Measurements from ENCODE around the gene MYL6. TPM values are rescaled to one million over a fixed set of nuclear protein-coding genes. Genes with fewer than 3 reads are reported as not detected.
"Not testable (repeated sequence)": the region's sequence is repeated elsewhere in the genome, so short reads cannot be mapped to it uniquely, and the experiment has no call there.

Gene MYL6
- total RNA-seq, 1 experiment from 2014 or later = 1,024 TPM

GRCh38 chr12:56116267-56117081, 41.7 kb upstream of the MYL6 start, which contains the start of gene RPL41:
Gene RPL41, plus strand, starts transcription at chr12:56116633.
- no peaks in the 10 kb centered on the region for H3K27me3 ChIP-seq (ENCODE audit: control insufficient read depth, insufficient read depth, low read length)
- peaks cover 18% of the 10 kb centered on the region for H3K36me3 ChIP-seq (ENCODE audit: control insufficient read depth, insufficient read depth, low read length)
- ChIA-PET CTCF (no interaction called here), POLR2A (interaction anchor here (0.6 to 0.7 kb wide), 4 partner anchors 15 to 44 kb away, joined by 4 to 7 read pairs (median 6); no protein-coding TSS in a partner anchor)
- H3K4me1 ChIP-seq (ENCODE audit: control insufficient read depth, insufficient read depth, low read length) = peaks cover 30% of the 10 kb centered on the region
- TSS peak; percentile 99 for BruUV-seq (replicated peaks)
- in situ Hi-C loops (cut with HindIII; ENCODE audit: low pct_unique_long_range_greater_than_20kb, low sequenced_read_pairs) (no loop called here), intact Hi-C loops (cut with micrococcal nuclease; ENCODE audit: unreplicated experiment) (loop anchor here (5.0 to 10.0 kb wide), 2 partner anchors 41 to 72 kb away; partner anchors contain the start of genes MYL6 and RPS26)
- peak within 1 kb of the TSS; percentile 95 for H3K27ac ChIP-seq (ENCODE audit: low read length)
- TF ChIP-seq, protein P1, sequence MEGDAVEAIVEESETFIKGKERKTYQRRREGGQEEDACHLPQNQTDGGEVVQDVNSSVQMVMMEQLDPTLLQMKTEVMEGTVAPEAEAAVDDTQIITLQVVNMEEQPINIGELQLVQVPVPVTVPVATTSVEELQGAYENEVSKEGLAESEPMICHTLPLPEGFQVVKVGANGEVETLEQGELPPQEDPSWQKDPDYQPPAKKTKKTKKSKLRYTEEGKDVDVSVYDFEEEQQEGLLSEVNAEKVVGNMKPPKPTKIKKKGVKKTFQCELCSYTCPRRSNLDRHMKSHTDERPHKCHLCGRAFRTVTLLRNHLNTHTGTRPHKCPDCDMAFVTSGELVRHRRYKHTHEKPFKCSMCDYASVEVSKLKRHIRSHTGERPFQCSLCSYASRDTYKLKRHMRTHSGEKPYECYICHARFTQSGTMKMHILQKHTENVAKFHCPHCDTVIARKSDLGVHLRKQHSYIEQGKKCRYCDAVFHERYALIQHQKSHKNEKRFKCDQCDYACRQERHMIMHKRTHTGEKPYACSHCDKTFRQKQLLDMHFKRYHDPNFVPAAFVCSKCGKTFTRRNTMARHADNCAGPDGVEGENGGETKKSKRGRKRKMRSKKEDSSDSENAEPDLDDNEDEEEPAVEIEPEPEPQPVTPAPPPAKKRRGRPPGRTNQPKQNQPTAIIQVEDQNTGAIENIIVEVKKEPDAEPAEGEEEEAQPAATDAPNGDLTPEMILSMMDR (IDR thresholded peaks at IDR 0.05) = no peak
- TF ChIP-seq POLR2AphosphoS5 (IDR thresholded peaks at IDR 0.05; ENCODE audit: low read depth, low read length) (peak; percentile 100), SIN3A (IDR thresholded peaks at IDR 0.05; ENCODE audit: borderline replicate concordance, insufficient read depth, low read depth, low read length) (peak; percentile 63; the same call in 1 of the 2 replicates), REST (IDR thresholded peaks at IDR 0.05; ENCODE audit: insufficient read depth in 1 of 2, low read depth in 2 of 2, low read length in 1 of 2) (peak in 1 of 2 experiments; percentile 40; a peak in 1 of 4 replicates), TCF7L2 (IDR thresholded peaks at IDR 0.05; ENCODE audit: low read depth, low read length) (no peak)
- peak within 1 kb of the TSS; percentile 69 to 100 for H3K4me3 ChIP-seq (ENCODE audit: low read depth in 2 of 2, low read length in 2 of 2)
- peak; percentile 94 for DNase-seq (ENCODE audit: low read depth, low spot score)
- no peaks in the 10 kb centered on the region for H3K9me3 ChIP-seq (ENCODE audit: control insufficient read depth, insufficient read depth, low read depth, low read length)
- ATAC-seq = peak; percentile 67

GRCh38 chr12:56117082-56117706, 41.0 kb upstream of the MYL6 start:
- H3K9me3 ChIP-seq (ENCODE audit: control insufficient read depth, insufficient read depth, low read depth, low read length); H3K27me3 ChIP-seq (ENCODE audit: control insufficient read depth, insufficient read depth, low read length); in situ Hi-C loops (cut with HindIII; ENCODE audit: low pct_unique_long_range_greater_than_20kb, low sequenced_read_pairs); ATAC-seq; DNase-seq (ENCODE audit: low read depth, low spot score): not testable (repeated sequence)
- ChIA-PET POLR2A (interaction anchor here (0.5 to 1.0 kb wide), 4 partner anchors 10 to 45 kb away, joined by 4 to 7 read pairs (median 6); partner anchors contain the start of gene ESYT1), CTCF (interaction anchor here (1.6 kb wide), 1 partner anchor 11 kb away, joined by 14 read pairs; the partner anchor contains the start of gene ESYT1)
- TSS peak; percentile 77 for BruUV-seq (replicated peaks)
- Histone ChIP-seq H3K27ac (ENCODE audit: low read length) (peak overlapping the region; percentile 95), H3K4me3 (ENCODE audit: low read depth in 2 of 2, low read length in 2 of 2) (peak overlapping the region; percentile 69 to 100), H3K36me3 (ENCODE audit: control insufficient read depth, insufficient read depth, low read length) (peaks cover 13% of the 10 kb centered on the region), H3K4me1 (ENCODE audit: control insufficient read depth, insufficient read depth, low read length) (peaks cover 30% of the 10 kb centered on the region)
- intact Hi-C loops (cut with micrococcal nuclease; ENCODE audit: unreplicated experiment) = loop anchor here (5.0 to 10.0 kb wide), 2 partner anchors 40 to 72 kb away; partner anchors contain the start of genes MYL6 and RPS26

Measured in Panc1 (cell line).